Liver (tissue), 3 donors: ENCODE data around the gene ELAVL1.

Source experiments
- HNF4A ChIP-seq, 2 donors: conservative IDR thresholded peaks; 2 replicates each; pipeline ENCODE4 v1.6.1; 2016; ENCODE audit warnings: antibody characterized with exemption in 2 of 2, mild to moderate bottlenecking in 2 of 2
- JUND ChIP-seq, 2 donors: IDR thresholded peaks; 2 replicates each; pipeline ENCODE4 v1.6.1; 2016; ENCODE audit warnings: antibody characterized with exemption in 2 of 2
- RXRA ChIP-seq, 2 donors: IDR thresholded peaks; 2 replicates each; pipeline ENCODE4 v1.6.1; 2017 to 2018; ENCODE audit warnings: antibody characterized with exemption in 2 of 2, mild to moderate bottlenecking in 1 of 2
- TF ChIP-seq, protein P1 (sequence below): fragments of 150-350 bp; IDR thresholded peaks from 2 replicates; pipeline ENCODE4 v1.5.1; 2017; ENCODE audit warnings: improper control_type of control experiment, low read depth, low read length; ENCODE audit not compliant: missing input control
- donor health status: healthy.
- donor health status: healthy.

DNA sequence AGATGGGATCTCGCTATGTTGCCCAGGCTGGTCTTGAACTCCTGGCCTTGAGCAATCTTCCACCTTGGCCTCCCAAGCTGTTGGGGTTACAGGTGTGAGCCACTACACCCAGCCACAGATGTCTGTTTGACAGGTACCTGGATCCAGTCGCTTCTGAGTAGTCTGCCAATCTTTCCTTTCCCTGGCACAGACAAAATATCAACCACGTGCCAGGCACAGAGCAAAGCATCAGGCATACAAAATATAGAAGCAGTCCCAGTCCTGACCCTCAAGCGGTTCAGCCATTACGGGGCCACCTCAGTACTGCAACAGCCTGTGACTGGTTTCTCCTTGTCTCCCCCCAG, 3.8 kb downstream of the ELAVL1 start:
- no peak for TF ChIP-seq RXRA (IDR thresholded peaks at IDR 0.05)
- TF ChIP-seq, protein P1, sequence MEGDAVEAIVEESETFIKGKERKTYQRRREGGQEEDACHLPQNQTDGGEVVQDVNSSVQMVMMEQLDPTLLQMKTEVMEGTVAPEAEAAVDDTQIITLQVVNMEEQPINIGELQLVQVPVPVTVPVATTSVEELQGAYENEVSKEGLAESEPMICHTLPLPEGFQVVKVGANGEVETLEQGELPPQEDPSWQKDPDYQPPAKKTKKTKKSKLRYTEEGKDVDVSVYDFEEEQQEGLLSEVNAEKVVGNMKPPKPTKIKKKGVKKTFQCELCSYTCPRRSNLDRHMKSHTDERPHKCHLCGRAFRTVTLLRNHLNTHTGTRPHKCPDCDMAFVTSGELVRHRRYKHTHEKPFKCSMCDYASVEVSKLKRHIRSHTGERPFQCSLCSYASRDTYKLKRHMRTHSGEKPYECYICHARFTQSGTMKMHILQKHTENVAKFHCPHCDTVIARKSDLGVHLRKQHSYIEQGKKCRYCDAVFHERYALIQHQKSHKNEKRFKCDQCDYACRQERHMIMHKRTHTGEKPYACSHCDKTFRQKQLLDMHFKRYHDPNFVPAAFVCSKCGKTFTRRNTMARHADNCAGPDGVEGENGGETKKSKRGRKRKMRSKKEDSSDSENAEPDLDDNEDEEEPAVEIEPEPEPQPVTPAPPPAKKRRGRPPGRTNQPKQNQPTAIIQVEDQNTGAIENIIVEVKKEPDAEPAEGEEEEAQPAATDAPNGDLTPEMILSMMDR, result no peak
- TF ChIP-seq JUND (IDR thresholded peaks at IDR 0.05), result no peak
- TF ChIP-seq HNF4A (conservative IDR thresholded peaks at IDR 0.05), result no peak
